HG03108 (cell line): ENCODE data around the gene TMF1.
A peak's percentile ranks its signal among the peaks of the same experiment; 100 is the strongest.

Experiments used
- ATAC-seq: cut with Tn5 transposase; IDR thresholded peaks from one replicate; pipeline ENCODE4 v1.9.1; 2021; ENCODE audit warnings: moderate library complexity; ENCODE audit not compliant: unreplicated experiment

Gene TMF1

DNA sequence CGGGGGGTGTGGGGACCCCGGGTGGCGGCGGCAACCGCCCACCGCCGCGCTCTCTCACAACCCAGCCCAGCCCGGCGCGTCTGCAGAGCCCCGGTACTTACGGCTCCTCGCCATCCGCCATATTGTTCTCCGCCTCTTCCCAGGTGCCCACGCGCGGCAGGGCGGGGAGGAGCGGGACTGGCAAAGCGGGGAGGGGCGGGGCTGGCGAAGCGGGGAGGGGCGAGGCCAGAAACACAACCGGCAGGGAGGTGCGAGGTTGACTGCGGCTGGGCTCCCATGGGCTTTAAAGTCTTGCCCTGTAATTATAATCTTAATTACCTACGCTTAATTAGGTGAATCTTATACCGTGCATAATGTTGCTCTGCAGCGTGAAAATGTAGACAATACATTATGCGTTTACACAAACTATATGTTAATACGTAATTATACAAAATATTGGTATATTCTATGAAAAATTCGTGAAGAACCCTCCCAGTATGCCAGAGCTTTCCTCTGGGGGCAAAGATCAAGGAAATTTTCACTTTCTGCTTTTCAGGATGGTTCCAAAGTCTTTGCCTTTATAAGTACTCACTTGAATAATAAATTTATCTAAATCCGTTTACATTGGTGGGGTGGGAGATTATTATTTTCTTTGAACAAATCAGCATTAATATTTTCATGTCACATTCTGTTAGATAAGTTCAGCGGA, 28.2 kb upstream of the TMF1 start, which contains the start of gene UBA3:
UBA3 (minus strand) TSS at position 133 of the 688 bp plus-strand sequence; CDS start at position 121, 12 bp downstream.
- peak; percentile 41 for ATAC-seq

DNA sequence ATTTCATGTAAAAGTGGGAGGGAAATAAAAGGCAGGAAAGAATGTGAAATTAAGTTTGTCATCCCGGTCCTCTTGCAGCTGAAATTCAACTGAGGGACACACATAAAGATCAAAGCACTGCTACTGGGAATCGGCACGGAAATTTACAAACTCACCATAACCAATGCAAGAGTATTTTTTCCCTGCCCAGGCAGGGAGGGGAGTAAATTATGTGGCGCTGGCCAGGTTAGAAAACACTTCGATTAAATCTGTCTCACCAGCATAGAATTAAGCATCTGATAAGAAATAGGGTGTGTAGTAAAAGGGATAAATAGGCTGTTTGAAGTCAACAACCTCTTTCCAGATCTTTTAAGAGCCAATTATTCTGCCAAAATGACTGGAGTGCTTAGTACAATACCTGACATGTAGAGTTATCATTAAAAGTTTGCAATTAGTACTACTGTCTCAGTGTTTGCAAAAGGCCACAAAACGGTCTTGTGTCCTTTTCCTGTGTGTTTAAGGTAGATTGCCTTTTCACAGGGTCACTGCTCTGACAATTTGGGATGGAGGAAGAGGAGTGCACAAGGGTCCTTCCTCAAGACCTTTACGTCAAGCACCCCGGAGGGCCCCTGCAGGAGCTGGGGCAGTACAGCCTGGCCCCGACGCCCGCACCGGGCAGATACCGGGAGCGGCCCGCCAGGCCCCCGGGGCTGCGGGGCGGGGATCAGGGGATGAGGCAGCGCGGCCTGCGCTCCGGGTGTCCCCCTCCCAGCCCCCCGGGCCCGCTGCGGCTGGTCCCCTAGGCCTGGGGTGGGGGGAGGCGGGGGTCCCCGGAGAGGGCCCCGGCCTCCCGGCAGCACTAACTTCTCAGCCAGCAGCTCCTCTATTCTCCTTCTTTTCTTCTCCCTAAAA, 27.4 kb upstream of the TMF1 start:
- ATAC-seq, result no peak

DNA sequence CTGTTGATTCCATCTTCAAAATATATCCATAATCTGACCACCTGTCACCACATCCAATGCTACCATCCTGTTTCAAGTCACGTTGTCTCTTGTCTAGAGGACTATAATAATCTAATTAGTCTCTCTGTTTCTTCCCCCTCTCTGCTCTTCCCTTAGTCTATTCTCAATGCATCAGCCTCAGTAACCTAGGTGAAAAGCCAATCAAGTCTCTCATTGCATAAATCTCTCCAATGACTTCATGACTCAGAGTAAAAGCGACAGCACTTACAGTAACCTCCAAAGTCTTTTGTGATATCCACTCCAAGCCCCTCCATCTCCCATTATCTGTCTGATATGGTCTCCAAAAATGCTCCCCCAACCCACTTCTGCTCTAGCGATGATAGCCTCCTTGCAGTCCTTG, 20.8 kb upstream of the TMF1 start:
- no peak for ATAC-seq

DNA sequence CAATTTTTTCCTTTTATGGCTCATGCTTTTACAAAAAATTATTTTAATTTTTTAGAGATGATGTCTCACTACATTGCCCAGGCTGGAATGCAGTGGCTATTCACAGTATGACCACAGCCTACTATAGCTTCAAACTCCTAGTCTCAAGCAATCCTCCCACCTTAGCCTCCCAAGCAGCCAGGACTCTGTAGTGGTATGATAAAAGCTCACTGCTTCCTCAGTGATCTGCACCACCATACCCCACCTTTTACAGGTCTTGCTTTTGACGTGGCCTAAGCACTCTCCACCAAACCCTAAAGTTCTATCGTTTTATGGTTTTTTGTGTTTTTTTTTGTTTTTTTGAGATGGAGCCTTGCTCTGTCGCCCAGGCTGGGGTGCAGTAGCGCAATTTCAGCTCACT, 14.0 kb upstream of the TMF1 start:
- no peak for ATAC-seq

DNA sequence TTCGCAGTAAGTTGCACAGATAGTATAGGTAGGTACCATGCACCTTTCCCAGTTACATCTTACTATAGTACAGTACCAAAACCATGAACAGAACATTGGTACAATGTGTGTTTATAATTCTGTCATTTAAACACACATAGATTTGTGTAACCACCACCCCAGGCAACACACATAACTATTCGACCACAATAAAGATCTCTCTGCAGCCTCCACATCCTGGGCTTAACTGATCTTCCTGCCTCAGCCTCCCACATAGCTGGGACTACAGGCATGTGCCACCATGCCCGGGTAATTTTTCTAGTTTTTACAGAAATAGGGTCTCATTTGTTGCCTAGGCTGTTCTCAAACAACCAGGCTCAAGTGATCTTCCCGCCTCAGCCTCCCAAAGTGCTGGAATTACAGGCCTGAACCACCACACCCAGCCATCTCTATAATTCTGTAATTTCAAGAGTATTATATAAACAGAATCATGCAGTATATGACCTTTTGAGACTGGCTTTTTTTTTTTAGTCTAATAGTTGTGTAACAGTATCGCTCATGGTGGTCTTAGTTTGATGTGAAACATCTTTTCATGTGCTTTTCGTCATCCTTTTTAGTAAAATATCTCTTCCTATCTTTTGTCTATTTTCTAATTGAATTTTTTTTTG, 13.3 kb upstream of the TMF1 start:
- no peak for ATAC-seq

- ATAC-seq, result no peak
Observed at GRCh38 chr3:69063636-69064035, 11.5 kb upstream of the TMF1 start.

DNA sequence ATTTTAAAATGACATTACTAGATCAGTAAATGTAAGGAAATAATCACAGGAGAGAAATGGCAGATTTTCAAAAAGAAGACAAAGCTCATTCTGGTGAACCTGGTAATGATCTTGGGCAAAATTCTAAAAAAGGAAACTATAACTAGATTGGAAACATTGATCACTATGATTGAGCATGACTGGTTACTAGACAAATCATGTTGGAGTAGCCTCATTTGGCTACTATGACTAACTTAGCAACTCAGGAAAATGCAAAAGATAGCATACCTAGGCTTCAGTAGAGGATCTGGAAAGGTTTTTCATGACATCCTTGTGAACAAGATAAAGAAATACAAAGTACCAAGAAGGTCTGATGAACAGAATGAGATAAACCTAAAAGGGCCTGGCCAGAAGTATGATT, 7.6 kb upstream of the TMF1 start:
- ATAC-seq, result no peak

DNA sequence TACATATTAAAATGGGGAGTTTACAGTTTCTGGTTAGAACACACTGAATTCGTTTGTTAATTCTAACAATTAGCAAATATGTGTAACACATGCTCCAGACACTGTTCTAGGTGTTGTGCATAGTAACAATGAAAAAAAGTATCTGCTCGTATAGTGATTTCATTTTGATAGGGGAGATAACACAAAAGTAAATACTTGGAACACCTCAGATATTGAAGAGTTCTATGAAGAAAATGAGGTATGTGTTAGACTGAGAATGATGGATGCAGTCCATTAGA, 6.8 kb upstream of the TMF1 start:
- peak; percentile 12 for ATAC-seq

GRCh38 chr3:69058180-69058946, 6.2 kb upstream of the TMF1 start:
- ATAC-seq, result peak; percentile 97

DNA sequence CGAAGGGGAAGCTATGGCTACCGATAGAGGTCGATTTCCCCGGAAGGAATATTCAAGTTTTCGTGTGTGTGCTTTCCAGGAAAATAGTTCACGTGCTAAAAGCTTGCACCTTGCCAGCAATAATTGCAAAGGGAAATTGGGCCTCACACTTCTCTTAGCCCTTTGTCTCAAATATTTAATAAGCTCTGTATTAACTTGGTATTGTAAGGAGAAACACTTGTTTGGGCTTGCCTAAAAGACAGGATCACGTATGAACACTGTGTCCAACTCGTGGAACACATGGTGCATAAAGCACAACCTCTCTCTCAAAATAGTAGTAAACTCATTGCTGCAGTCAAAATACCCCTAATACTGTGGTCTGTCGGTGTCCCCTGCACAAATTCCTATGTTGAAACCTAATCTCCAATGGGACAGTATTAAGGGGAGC, 352 bp upstream of the TMF1 start:
- ATAC-seq, result no peak

DNA sequence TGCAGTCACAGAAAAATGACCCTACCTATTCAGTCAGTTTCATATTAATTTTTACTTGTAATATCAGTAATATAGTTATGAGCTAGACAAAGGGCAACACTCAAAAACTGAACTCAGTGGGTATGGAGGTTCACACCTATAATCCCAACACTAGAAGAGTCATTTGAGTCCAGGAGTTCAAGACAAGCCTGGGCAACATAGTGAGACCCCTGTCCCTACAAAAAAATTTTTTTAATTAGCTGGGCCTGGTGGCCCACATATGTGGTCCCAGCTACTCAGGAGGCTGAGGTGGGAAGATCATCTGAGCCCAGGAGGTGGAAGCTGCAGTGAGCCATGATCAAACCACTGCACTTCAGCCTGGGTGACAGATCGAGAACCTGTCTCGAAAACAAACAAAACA, 3.1 kb downstream of the TMF1 start:
- ATAC-seq, result no peak

DNA sequence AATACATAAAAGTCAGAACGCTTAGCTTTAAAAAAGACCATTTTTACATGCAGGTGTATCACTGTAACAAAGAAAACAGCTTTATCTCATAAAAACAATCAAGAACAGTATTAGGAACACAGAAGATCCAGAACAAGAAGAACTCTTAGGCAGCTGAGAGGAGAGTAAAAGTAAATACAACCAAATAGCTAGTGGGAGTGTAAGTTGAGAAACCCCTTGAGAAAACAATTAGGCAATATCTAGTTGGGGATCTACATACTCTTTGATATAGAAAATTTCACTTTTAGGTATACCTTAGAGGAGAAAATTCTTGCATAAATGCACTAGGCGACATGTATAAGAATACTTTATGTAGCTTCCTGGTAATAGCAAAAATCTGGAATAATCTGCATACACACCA, 7.5 kb downstream of the TMF1 start:
- ATAC-seq, result no peak

- ATAC-seq, result no peak
Observed at GRCh38 chr3:69033470-69033869, 18.7 kb downstream of the TMF1 start.

- no peak for ATAC-seq
Observed at GRCh38 chr3:69032737-69033136, 19.4 kb downstream of the TMF1 start.

- ATAC-seq, result no peak
Observed at GRCh38 chr3:69032142-69032541, 20.0 kb downstream of the TMF1 start.

GRCh38 chr3:69031635-69032034, 20.5 kb downstream of the TMF1 start:
- ATAC-seq, result no peak

DNA sequence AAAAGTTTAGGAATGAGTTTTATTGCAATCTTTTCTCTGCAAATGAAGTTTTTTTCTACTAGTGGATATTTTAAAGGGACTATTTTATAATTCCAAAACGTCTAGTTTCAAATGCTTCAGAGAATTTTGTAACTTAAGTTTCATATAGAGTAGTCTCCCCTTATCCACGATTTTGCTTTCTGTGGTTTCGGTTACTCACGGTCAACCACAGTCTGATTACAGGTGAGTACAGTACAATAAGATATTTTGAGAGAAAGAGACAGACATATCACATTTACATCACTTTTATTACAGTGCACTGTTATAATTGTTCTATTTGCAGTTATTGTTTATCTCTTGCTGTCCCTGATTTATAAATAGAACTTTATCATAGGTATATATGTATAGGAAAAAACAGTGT, 31.3 kb downstream of the TMF1 start:
- no peak for ATAC-seq

GRCh38 chr3:69020424-69020823, 31.7 kb downstream of the TMF1 start:
- ATAC-seq, result no peak

DNA sequence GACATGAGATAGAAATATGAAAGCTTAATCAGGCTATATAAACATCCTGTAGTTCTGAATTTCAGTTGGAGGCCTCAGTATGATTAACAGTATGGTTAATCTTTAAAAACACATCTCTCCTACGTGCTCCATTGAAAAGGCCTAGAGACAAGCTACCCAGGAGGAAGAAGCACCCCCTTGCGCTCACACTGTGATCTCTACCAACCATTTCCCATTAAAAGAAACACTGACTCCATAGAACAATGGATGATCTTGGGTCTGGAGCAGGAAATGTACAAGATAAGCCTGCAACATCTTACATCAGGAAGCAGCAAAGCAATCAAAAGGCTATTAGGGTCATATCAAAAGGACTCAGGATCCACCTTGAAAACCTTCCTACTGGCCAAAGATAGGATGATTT, 35.2 kb downstream of the TMF1 start:
- no peak for ATAC-seq

GRCh38 chr3:69016102-69016501, 36.0 kb downstream of the TMF1 start:
- ATAC-seq, result no peak

DNA sequence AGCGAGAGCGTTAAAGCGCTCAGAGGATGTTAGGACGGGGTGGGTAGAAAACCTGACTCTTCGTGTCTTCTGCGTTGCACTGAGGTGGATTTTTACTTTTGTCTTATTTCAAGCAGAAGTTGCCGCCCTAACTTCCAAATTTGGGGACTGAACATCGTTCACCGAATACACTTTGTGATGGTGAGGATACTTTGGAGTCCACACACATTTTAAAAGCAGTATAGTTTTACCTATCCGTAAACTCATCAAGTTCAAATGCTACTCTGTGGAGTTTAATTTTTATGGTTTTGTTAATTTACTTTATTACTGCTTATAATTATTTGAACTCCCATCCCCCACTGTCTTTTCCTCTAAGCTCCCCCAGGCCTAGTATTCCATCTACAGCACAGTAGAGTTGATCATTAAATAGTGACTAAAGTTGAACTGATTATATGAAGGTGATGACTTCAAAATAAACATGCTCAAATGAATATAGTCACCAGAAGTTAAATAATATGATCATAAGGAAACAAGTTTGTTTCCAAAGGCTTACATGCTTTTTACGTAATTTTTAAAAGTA, 38.0 kb downstream of the TMF1 start:
- no peak for ATAC-seq
